GM18951 (cell line): ENCODE results near the gene DDIT4.
"Not testable (repeated sequence)": the region's sequence is repeated elsewhere in the genome, so short reads cannot be mapped to it uniquely, and the experiment has no call there.

ENCODE experiments used
- POLR2A ChIP-seq: IDR thresholded peaks from 4 replicates; pipeline ENCODE4 v1.6.1; 2011; ENCODE audit warnings: mild to moderate bottlenecking; ENCODE audit not compliant: insufficient read length, insufficient read depth; ENCODE audit errors: extremely low read depth
- in situ Hi-C: fragments of 300-500 bp; cut with MboI; formaldehyde crosslinking; loops from one replicate; pipeline ENCODE4 v1.12.0; 2022; ENCODE audit warnings: low sequenced_read_pairs, mixed read lengths, inconsistent platforms; ENCODE audit not compliant: unreplicated experiment

DDIT4 gene

DNA sequence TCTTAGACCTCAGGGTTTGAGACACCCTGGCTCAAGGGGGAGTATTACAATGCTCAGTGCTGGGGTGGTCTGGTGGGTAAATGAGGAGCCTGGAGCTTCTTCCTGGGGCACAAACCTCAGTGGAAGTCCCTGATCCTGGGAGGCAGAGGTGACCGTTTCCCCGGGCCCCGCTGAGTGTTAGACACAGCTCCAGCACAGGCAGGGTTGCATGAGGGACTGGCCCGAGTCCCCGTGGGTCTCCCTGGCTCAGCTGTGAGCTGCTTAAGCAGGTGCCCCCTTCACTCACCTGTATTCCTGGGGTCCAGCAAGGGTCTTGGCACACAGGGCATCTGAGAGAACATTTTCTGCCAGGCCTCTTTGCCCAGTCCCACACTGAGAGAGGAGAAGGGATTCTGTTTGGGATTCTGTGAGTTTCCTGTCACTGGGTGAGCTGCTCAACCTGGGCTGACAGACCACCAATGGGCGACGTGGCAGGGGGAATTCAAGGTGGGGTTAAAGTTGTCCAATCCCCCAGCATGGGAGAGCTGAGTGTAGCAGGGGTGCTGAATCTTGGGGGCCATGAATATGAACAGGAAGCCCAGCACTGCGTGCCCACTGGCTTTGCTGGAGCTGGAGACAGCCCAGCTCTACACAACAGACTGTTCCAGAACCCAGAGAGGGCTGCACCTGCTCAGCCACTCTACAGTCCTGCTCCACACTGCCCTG is 29.9 kb downstream of the DDIT4 start:
- in situ Hi-C loops = no loop called here
- no peak for TF ChIP-seq POLR2A

DNA sequence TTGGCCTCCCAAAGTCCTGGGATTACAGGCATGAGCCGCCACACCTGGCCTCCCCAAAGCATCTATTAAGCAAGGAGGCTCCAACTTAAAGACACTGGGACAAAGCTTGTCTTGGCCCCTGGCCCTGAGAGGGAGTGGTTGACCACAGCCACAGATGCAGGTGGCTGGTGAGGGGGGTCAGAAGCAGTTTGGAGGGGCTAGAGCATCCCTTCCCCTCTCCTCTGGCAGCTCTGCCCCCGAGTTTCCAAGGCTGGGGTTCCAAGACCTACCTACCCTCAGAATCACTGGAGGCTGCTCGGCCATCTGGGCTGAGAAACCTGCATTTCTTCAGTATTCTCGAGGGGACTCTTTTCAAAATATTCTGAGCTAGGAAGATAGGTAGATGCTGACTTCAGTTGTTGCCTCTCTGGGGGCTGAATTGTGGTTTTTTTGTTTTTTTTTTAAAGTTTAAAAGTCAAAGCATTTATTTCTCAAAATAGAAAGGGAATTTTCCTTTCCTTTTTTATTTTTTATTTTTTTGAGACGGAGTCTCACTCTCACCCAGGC is 32.6 kb downstream of the DDIT4 start:
- in situ Hi-C loops = no loop called here
- no peak for TF ChIP-seq POLR2A

DNA sequence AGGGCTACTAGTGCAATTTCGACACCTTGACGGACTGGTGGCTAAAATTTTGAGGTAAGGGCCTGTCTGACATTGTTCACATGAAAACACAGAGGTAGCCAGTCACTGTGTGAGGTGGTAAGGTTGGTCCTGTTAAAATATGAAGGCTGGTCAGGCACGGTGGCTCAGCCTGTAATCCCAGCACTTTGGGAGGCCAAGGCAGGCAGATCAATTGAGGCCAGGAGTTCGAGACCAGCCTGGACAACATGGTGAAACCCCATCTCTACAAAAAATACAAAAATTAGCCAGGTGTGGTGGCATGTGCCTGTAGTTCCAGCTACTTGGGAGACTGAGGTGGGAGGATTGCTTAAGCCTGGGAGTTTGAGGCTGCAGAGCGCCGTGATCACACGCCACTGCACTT is 34.0 kb downstream of the DDIT4 start:
- in situ Hi-C loops = not testable (repeated sequence)

GRCh38 chr10:72308320-72308987 is 34.7 kb downstream of the DDIT4 start:
- no peak for TF ChIP-seq POLR2A
- in situ Hi-C loops = no loop called here

- TF ChIP-seq POLR2A = no peak
- in situ Hi-C loops = no loop called here
Measured at GRCh38 chr10:72309290-72310240, 35.8 kb downstream of the DDIT4 start.

DNA sequence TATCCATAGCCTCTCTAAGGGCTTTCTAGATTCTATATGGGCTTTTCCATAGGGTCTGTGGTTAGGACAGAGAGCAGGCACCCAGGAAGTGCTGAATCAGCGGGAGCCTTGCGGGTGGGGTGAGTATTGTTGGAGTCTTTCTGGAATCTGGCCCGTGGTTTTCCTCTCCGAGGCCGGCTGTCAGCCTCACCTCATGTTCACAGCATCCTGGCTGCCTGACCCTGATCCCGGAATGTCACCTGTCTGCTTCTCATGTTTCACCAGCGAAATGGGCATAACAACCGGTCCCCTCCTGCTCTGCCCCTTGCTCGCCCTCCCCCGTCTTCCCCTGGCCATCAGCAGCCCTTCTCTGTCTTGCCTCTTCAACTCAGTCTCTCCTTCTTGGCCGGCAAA is 36.5 kb downstream of the DDIT4 start:
- no peak for TF ChIP-seq POLR2A
- in situ Hi-C loops = no loop called here

DNA sequence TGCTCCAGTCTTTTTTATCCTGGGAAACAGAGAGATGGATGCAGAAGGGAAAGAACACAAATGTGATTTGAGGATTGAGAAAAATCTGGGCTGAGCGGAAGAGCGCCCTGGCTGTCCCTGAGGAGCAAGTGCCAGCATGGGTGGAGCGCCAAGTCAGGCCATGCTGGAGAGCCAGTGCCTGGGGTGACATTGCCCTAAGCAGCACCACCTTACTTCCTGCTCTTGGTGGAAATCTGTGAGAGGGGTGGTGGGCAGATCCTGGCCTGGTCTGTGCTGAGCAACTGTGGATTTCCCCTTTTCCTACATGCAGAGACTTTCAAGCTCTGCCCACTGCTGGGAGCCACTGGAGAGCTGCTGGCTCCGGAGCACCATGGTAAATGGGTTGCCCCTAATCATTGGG is 36.9 kb downstream of the DDIT4 start:
- no peak for TF ChIP-seq POLR2A
- in situ Hi-C loops = no loop called here

DNA sequence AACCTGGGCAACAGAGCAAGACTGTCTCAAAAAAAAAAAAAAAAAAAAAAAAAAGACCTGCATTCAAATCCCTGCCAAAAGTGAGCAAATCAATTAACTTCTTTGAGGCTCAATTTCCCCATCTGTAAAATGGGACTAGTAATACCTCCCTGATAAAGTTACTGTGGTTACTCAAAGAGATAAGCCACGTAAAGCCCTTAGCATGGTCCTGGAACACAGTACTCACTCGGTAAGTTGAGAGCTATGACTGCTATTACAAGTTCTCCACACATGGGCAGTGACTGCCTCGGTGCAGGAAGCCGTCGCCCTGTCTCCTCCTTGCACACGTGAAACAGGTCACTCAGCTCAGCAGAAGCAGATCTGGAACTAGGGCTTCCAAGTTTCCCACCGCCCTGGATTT is 37.9 kb downstream of the DDIT4 start:
- in situ Hi-C loops = no loop called here
- TF ChIP-seq POLR2A = no peak

GRCh38 chr10:72312865-72313391 is 39.2 kb downstream of the DDIT4 start:
- in situ Hi-C loops = no loop called here
- no peak for TF ChIP-seq POLR2A

- in situ Hi-C loops = no loop called here
- no peak for TF ChIP-seq POLR2A
Measured at GRCh38 chr10:72314263-72314662, 40.5 kb downstream of the DDIT4 start.

DNA sequence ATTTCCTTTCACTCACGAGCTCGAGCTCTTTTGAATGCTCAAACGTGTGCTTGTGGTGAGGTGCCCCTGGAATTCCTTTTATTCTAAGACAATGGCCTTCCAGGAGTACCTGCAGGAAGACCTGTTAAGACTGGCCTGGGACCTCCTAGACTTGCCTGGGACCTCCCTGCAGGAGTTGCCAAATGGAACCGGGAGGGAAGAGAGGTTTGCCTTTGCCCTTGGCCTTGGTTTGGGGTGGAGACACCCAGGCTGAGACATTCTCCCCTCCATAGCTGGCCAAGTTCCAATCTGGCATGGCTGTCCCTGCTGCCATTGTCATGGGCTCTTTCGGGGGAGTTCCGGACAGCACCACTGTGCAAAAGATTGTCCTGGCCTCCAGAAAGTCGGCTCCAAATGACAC is 41.3 kb downstream of the DDIT4 start:
- in situ Hi-C loops = no loop called here
- no peak for TF ChIP-seq POLR2A

DNA sequence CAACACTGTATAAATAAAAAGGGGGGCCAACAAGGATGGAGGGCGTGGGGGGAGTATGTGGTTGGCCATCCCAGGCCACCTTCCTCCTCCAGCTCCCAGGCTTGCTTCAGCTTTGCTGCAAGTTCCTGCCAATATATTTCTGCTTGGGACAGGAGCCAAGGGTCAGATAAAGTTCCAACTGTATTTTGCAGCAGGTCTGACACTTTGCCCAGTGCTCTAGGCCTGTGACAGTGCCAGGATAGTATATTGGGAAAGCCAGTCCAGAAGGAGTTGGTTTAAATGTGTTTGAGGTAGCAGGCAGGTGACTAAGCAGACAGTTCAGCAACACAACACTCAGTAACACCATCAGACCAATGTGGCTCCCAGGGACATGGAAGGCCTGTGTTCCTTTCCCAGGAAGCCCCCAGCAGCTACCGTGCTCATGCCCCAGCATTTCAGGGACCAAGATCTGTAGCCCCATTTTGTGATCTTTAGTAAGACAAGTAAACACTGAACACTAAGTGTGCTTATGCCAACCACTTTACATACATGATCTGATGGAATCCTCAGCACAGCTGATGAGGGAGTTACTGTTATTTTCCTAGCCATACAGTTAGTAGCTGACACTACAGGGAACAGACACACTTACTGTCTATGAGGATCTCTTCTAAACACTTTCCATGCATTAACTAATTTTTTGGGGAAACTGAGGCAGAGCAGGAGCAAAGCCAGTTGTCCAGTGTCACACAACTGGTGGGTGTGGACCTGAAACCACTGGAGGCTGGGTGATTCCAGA is 42.1 kb downstream of the DDIT4 start:
- in situ Hi-C loops = no loop called here
- no peak for TF ChIP-seq POLR2A

DNA sequence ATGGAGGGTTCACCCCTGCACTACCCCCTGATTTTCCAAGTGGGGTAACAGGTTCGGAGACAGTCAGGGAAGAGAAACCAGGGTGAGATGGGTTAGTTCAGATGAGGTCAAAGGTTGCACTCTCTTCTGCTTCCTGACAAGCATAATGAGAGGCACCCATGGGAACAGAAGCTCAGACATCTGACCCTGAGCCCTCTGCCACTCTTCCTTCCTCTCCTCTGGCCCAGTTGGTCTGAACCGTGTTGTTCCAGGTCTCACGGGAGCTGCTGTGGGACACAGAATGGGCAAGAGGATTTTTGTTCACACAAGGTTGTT is 42.6 kb downstream of the DDIT4 start:
- in situ Hi-C loops = no loop called here
- no peak for TF ChIP-seq POLR2A
